Measurements from ENCODE around the gene EFCC1. TPM values are rescaled to one million over a fixed set of nuclear protein-coding genes. Genes with fewer than 3 reads are reported as not detected.

The EFCC1 gene
- total and polyA plus RNA-seq, 2 of the 13 experiments (the other 11 are each of a cell fraction or from before 2014, with no cell fraction given) = not detected

DNA sequence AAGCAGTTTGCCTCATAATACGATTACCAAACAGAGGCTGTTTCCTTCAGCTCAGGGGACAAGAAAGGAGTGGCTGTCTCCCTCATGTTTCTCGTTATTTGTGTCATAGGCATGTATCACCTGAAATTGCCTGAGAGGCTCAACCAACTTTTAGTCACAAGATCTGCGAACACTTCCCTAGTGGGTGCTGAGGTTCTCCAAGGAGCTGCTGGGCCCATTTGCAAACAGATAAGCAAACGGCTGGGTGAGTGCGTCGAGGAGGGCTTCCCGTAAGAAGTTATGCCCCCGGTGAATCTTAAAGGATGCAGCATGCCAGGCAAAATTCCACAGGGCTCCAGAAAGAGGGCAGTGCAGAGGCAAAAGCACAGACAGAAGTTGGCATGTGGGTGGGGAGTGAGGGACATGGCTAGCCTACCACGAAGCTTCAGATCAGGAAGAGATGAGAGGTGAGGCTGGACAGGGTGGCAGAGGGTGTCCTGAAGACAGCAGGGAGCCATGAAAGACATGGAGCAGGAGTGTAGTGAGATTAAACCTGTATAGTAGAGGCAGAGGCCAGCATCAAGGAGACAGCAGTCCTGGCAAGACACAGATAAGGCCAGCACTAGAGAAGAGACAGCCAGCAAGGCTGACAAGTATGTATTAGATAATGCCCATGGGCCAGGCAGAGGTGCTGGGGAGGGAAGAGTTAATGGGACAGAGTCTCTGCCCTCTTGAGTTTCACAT lies 55.5 kb downstream of the EFCC1 start:
- Histone ChIP-seq H3K27me3 (ENCODE audit: control insufficient read depth in 1 of 2, insufficient read depth in 2 of 2, low read length in 2 of 2) (peaks cover 0 to 25% of the 10 kb centered on the region in 2 experiments; a peak in 2 of 5 replicates), H3K9ac (ENCODE audit: insufficient read depth, low read depth, low read length) (no peak overlapping the region), H3K4me2 (ENCODE audit: low read depth, low read length) (no peak overlapping the region), H3K27ac (ENCODE audit: extremely low read length, insufficient read depth, low read length) (no peak overlapping the region), H3K9me3 (ENCODE audit: low read length) (no peaks in the 10 kb centered on the region), H3K79me2 (ENCODE audit: insufficient read depth, low read length) (no peaks in the 10 kb centered on the region), H4K20me1 (ENCODE audit: insufficient read depth, low read length) (no peaks in the 10 kb centered on the region), H3K4me3 (replicated peaks in 1 of 3; ENCODE audit: insufficient read depth in 1 of 3, low read depth in 2 of 3, low read length in 3 of 3) (no peak overlapping the region), H3K4me1 (ENCODE audit: insufficient read depth, low read length) (peaks cover 52% of the 10 kb centered on the region), H3K36me3 (replicated peaks in 1 of 2; ENCODE audit: control insufficient read depth in 1 of 2, insufficient read depth in 2 of 2, low read length in 2 of 2) (no peaks in the 10 kb centered on the region), H2AFZ (ENCODE audit: low read length) (no peak overlapping the region)
- ATAC-seq (no peak), DNase-seq (ENCODE audit: low spot score) (no peak), FAIRE-seq (no peak)
- in situ Hi-C loops (cut with HindIII; ENCODE audit: extremely low pct_ligation_motif_present, low pct_unique_long_range_greater_than_20kb) = no loop called here
- ChIA-PET CTCF (ENCODE audit: low intra/inter-chr PET ratio, low total read pairs) (no interaction called here), POLR2A (no interaction called here)
- no peak for TF ChIP-seq GATAD1 (CRISPR knock-in tag; IDR thresholded peaks at IDR 0.05)
- TF ChIP-seq CREB1 (IDR thresholded peaks at IDR 0.05) = no peak
- TF ChIP-seq CREB1 (CRISPR knock-in tag; IDR thresholded peaks at IDR 0.05) = no peak
- TF ChIP-seq HOXA5 (CRISPR knock-in tag; IDR thresholded peaks at IDR 0.05) = no peak
- TF ChIP-seq ZNF605 (CRISPR knock-in tag; IDR thresholded peaks at IDR 0.05) = no peak
- no peak for TF ChIP-seq EHMT2 (IDR thresholded peaks at IDR 0.05; ENCODE audit: borderline replicate concordance, low read depth, low read length)
- no peak for TF ChIP-seq KMT2A (CRISPR knock-in tag; IDR thresholded peaks at IDR 0.05)
- no peak for TF ChIP-seq MTF2 (CRISPR knock-in tag; IDR thresholded peaks at IDR 0.05; ENCODE audit: borderline replicate concordance)
- TF ChIP-seq ZNF350 (CRISPR knock-in tag; IDR thresholded peaks at IDR 0.05; ENCODE audit: borderline replicate concordance, low read depth) = no peak
- no TSS peak for BruUV-seq (replicated peaks)
- WGBS (ENCODE audit: low lambda C conversion rate) = 16% methylated on average over 4 of the region's 9 CpGs
- intact Hi-C loops (cut with micrococcal nuclease; ENCODE audit: unreplicated experiment) = no loop called here

DNA sequence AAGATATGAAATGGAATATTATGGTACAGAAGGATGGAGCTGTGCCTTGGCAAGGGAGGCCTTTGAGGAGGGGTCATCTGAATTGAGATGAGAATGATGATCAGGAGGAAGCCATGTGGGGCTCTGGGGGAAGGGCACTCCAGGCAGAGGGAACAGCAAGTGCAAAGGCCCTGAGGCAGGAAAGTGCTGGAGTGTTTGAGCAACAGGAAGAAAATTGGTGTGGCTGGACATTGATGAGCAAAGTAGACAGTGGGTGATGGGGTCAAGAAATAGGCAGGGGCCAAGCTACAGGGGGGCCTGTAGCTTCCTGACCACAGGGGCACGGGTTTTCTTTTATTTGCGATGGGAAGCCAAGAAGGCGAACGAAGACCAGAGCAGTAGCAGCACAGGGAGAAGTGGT lies 56.1 kb downstream of the EFCC1 start:
- 0 out of 2 replicates have a peak, but pooled peaks have one; percentile 15 for TF ChIP-seq ZMYM3 (CRISPR knock-in tag; IDR thresholded peaks at IDR 0.05)
- TF ChIP-seq NR2F1 (CRISPR knock-in tag; IDR thresholded peaks at IDR 0.05) = no peak
- TF ChIP-seq, protein P1, sequence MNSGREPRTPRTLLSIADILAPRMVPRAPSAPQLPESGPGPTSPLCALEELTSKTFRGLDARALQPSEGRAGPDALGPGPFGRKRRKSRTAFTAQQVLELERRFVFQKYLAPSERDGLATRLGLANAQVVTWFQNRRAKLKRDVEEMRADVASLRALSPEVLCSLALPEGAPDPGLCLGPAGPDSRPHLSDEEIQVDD (CRISPR knock-in tag; IDR thresholded peaks at IDR 0.05; ENCODE audit: borderline replicate concordance) = no peak
- no peak for TF ChIP-seq ZNF615 (CRISPR knock-in tag; IDR thresholded peaks at IDR 0.05; ENCODE audit: borderline replicate concordance)
- TF ChIP-seq, protein P2, sequence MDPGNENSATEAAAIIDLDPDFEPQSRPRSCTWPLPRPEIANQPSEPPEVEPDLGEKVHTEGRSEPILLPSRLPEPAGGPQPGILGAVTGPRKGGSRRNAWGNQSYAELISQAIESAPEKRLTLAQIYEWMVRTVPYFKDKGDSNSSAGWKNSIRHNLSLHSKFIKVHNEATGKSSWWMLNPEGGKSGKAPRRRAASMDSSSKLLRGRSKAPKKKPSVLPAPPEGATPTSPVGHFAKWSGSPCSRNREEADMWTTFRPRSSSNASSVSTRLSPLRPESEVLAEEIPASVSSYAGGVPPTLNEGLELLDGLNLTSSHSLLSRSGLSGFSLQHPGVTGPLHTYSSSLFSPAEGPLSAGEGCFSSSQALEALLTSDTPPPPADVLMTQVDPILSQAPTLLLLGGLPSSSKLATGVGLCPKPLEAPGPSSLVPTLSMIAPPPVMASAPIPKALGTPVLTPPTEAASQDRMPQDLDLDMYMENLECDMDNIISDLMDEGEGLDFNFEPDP (CRISPR knock-in tag; conservative IDR thresholded peaks at IDR 0.05) = no peak
- TF ChIP-seq ZNF446 (CRISPR knock-in tag; IDR thresholded peaks at IDR 0.05) = no peak
- POLR2A ChIA-PET = no interaction called here
- in situ Hi-C loops (cut with HindIII; ENCODE audit: extremely low pct_ligation_motif_present, low pct_unique_long_range_greater_than_20kb) = no loop called here

More for the DNA sequence above, 56.1 kb downstream of the EFCC1 start:
- Histone ChIP-seq H3K4me3 (replicated peaks in 1 of 3; ENCODE audit: insufficient read depth in 1 of 3, low read depth in 2 of 3, low read length in 3 of 3) (no peak overlapping the region), H4K20me1 (ENCODE audit: insufficient read depth, low read length) (no peaks in the 10 kb centered on the region), H3K9me3 (ENCODE audit: low read length) (no peaks in the 10 kb centered on the region), H3K27ac (ENCODE audit: extremely low read length, insufficient read depth, low read length) (no peak overlapping the region), H2AFZ (ENCODE audit: low read length) (no peak overlapping the region), H3K36me3 (replicated peaks in 1 of 2; ENCODE audit: control insufficient read depth in 1 of 2, insufficient read depth in 2 of 2, low read length in 2 of 2) (no peaks in the 10 kb centered on the region), H3K27me3 (ENCODE audit: control insufficient read depth in 1 of 2, insufficient read depth in 2 of 2, low read length in 2 of 2) (peaks cover 0 to 21% of the 10 kb centered on the region in 2 experiments; a peak in 2 of 5 replicates), H3K4me2 (ENCODE audit: low read depth, low read length) (no peak overlapping the region), H3K79me2 (ENCODE audit: insufficient read depth, low read length) (no peaks in the 10 kb centered on the region), H3K4me1 (ENCODE audit: insufficient read depth, low read length) (peaks cover 45% of the 10 kb centered on the region), H3K9ac (ENCODE audit: insufficient read depth, low read depth, low read length) (no peak overlapping the region)
- BruUV-seq (replicated peaks) = no TSS peak
- whole genome bisulfite sequencing (ENCODE audit: low lambda C conversion rate) = 72% methylated on average over 4 of the region's 4 CpGs
- intact Hi-C loops (cut with micrococcal nuclease; ENCODE audit: unreplicated experiment) = no loop called here
- ATAC-seq (no peak), FAIRE-seq (no peak), DNase-seq (ENCODE audit: low spot score) (no peak)
- CTCF ChIA-PET (ENCODE audit: low intra/inter-chr PET ratio, low total read pairs) = no interaction called here

All from HepG2 (cell line).